ENCODE measurements around the gene TMED9. TPM values are rescaled to one million over a fixed set of nuclear protein-coding genes. Genes with fewer than 3 reads are reported as not detected.

TMED9 gene
- total RNA-seq, 2 donors from 2014 or later: 49.6 to 63.8 TPM

Other genes with a start within 250 kb of the TMED9 start
- gene LMAN2, start 240.5 kb upstream of the TMED9 start, total RNA-seq: 100 to 1,000 TPM; 128 to 134 TPM
- 1 to 10 TPM; 3.1 to 6.8 TPM for gene RGS14, start 234.3 kb upstream of the TMED9 start, total RNA-seq
- not detected for gene SLC34A1, start 207.8 kb upstream of the TMED9 start, total RNA-seq
- gene PFN3, start 191.5 kb upstream of the TMED9 start, total RNA-seq: not detected
- gene F12, start 182.6 kb upstream of the TMED9 start, total RNA-seq: under 1 TPM in 1 of 2 donors, not detected in 1; 0.43 TPM
- 10 to 100 TPM in 1 of 2 donors, 1 to 10 TPM in 1; 9.9 to 14.1 TPM for gene GRK6, start 165.5 kb upstream of the TMED9 start, total RNA-seq
- 1 to 10 TPM in 1 of 2 donors, under 1 TPM in 1; 0.90 to 1.1 TPM for gene PRR7, start 145.4 kb upstream of the TMED9 start, total RNA-seq
- 10 to 100 TPM; 25.0 to 47.2 TPM for gene DBN1, start 118.6 kb upstream of the TMED9 start, total RNA-seq
- 10 to 100 TPM; 45.8 to 56.0 TPM for gene PDLIM7, start 94.6 kb upstream of the TMED9 start, total RNA-seq
- 1 to 10 TPM; 1.6 to 2.6 TPM for gene DOK3, start 82.4 kb upstream of the TMED9 start, total RNA-seq
- gene DDX41, start 75.2 kb upstream of the TMED9 start, total RNA-seq: 10 to 100 TPM; 40.9 to 45.5 TPM
- gene FAM193B, start 37.6 kb upstream of the TMED9 start, total RNA-seq: 10 to 100 TPM in 1 of 2 donors, 1 to 10 TPM in 1; 9.8 to 20.7 TPM
- 10 to 100 TPM; 12.2 to 21.3 TPM for gene B4GALT7, start 7.9 kb downstream of the TMED9 start, total RNA-seq
- gene FAM153A, start 190.7 kb downstream of the TMED9 start, total RNA-seq: 1 to 10 TPM; 1.4 to 1.9 TPM

Data from right atrium auricular region (tissue), 2 donors.